Erythroblast (primary cell): ENCODE results near the gene PITPNM2.

Experiments used
- GATA1 ChIP-seq: IDR thresholded peaks from 2 replicates; pipeline ENCODE4 v1.6.1; 2011; ENCODE audit warnings: low read depth, mild to moderate bottlenecking, control low read depth, low read length, moderate library complexity
- POLR2A ChIP-seq: IDR thresholded peaks from 2 replicates; pipeline ENCODE4 v1.6.1; 2011; ENCODE audit warnings: mild to moderate bottlenecking, low read length

- TF ChIP-seq POLR2A (no peak), GATA1 (no peak)
Measured at GRCh38 chr12:123164222-123164621, 13.3 kb upstream of the PITPNM2 start.
